ENCODE measurements around the gene RIPOR3. TPM values are rescaled to one million over a fixed set of nuclear protein-coding genes. Genes with fewer than 3 reads are reported as not detected.
A peak's percentile ranks its signal among the peaks of the same experiment; 100 is the strongest.

RIPOR3 gene
- total RNA-seq, 2 experiments from 2014 or later: 0.53 TPM; not detected in 1

DNA sequence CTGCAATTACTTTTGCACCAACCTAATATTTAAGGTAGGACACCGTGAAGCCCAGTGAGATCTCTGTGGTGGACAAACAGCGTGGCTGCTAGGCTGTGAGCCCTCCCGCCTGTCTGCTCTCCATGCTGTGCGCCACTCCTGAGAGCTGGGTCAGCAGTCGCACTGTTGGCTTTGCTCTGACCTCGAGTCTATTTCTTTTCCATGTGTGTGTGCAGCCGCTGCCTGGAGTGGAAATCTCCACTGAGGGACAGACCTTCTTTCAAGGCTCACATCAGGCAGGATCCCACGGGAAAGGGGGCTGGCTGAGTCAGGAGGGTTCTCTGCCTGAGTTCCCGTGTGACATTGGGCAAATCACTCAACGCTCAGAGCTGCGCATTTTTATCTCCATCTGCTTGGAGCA lies 27.1 kb downstream of the RIPOR3 start:
- CTCF ChIA-PET (ENCODE audit: unreplicated experiment): no interaction called here

DNA sequence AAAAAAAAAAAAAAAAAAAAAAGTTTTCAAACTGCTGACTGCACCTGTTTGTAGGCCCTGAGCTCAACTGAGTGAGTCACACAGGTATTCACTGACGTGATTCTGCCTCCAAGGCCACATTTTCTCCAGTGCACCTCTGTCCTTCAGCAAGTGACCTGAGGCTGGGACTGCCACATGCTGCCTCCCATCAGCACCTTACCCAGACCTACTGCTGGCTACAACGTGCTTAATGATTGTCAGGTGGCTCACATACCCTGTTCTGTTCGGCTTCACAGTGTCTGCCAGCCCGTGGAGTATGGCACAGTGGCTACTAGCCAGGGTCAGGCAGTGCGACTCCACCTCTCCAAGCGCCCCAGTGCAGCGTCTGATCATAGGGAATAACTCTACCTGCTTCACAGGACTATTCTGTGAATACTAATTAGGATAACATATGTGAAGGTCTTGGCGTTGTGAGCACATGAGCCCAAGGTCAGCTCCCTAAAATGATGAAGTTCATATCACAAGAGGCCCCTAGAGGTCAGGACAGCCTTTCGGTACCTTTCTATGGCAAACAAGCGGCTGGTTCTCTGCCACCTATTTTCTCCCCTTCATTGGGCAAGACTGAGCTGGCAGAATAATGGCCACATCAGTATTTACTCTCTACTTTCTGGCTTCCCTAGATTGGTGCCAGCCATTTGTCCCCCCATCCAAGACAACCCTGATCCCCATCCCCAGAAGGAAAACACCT lies 28.1 kb downstream of the RIPOR3 start:
- Histone ChIP-seq H3K27ac (ENCODE audit: low read depth, low read length, poor library complexity, severe bottlenecking) (no peak overlapping the region), H3K9me2 (ENCODE audit: insufficient read depth, low read length) (no peaks in the 10 kb centered on the region), H2AFZ (ENCODE audit: low read length) (no peak overlapping the region), H3K9me3 (ENCODE audit: low read length) (no peaks in the 10 kb centered on the region), H3K4me3 (ENCODE audit: low read depth, low read length, poor library complexity, severe bottlenecking) (no peak overlapping the region), H3K79me2 (ENCODE audit: insufficient read depth, low read depth, low read length) (no peaks in the 10 kb centered on the region), H3K4me2 (ENCODE audit: low read length) (no peak overlapping the region), H4K20me1 (ENCODE audit: insufficient read depth, low read length) (no peaks in the 10 kb centered on the region), H3K4me1 (ENCODE audit: insufficient read depth, low read length, poor library complexity, severe bottlenecking) (peaks cover 16% of the 10 kb centered on the region), H3K36me3 (ENCODE audit: insufficient read depth, low read length) (no peaks in the 10 kb centered on the region)
- ChIA-PET POLR2A (interaction anchor here (0.6 kb wide), 2 partner anchors 88 to 211 kb away, joined by 3 to 4 read pairs; no protein-coding TSS in a partner anchor), CTCF (ENCODE audit: unreplicated experiment) (interaction anchor here (0.6 kb wide), 1 partner anchor 756 kb away, joined by 4 read pairs; no protein-coding TSS in a partner anchor)
- peak; percentile 52 for DNase-seq (ENCODE audit: low spot score)
- no TSS peak for BruUV-seq (replicated peaks)
- TF ChIP-seq, protein P1, sequence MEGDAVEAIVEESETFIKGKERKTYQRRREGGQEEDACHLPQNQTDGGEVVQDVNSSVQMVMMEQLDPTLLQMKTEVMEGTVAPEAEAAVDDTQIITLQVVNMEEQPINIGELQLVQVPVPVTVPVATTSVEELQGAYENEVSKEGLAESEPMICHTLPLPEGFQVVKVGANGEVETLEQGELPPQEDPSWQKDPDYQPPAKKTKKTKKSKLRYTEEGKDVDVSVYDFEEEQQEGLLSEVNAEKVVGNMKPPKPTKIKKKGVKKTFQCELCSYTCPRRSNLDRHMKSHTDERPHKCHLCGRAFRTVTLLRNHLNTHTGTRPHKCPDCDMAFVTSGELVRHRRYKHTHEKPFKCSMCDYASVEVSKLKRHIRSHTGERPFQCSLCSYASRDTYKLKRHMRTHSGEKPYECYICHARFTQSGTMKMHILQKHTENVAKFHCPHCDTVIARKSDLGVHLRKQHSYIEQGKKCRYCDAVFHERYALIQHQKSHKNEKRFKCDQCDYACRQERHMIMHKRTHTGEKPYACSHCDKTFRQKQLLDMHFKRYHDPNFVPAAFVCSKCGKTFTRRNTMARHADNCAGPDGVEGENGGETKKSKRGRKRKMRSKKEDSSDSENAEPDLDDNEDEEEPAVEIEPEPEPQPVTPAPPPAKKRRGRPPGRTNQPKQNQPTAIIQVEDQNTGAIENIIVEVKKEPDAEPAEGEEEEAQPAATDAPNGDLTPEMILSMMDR (conservative IDR thresholded peaks at IDR 0.05; ENCODE audit: low read length): peak; percentile 67
- no peak for TF ChIP-seq EZH2phosphoT487 (IDR thresholded peaks at IDR 0.05; ENCODE audit: borderline replicate concordance, low read depth, low read length)
- intact Hi-C loops (cut with micrococcal nuclease; ENCODE audit: unreplicated experiment): loop anchor here (2.0 to 10.0 kb wide), 2 partner anchors 88 to 122 kb away; no protein-coding TSS in a partner anchor

More for the DNA sequence above, 27.1 kb downstream of the RIPOR3 start:
- Histone ChIP-seq H3K4me3 (ENCODE audit: low read depth, low read length, poor library complexity, severe bottlenecking) (no peak overlapping the region), H4K20me1 (ENCODE audit: insufficient read depth, low read length) (no peaks in the 10 kb centered on the region), H3K4me1 (ENCODE audit: insufficient read depth, low read length, poor library complexity, severe bottlenecking) (peaks cover 16% of the 10 kb centered on the region), H3K9me3 (ENCODE audit: low read length) (no peaks in the 10 kb centered on the region), H3K79me2 (ENCODE audit: insufficient read depth, low read depth, low read length) (no peaks in the 10 kb centered on the region), H3K36me3 (ENCODE audit: insufficient read depth, low read length) (no peaks in the 10 kb centered on the region), H3K9me2 (ENCODE audit: insufficient read depth, low read length) (no peaks in the 10 kb centered on the region), H2AFZ (ENCODE audit: low read length) (no peak overlapping the region), H3K4me2 (ENCODE audit: low read length) (no peak overlapping the region), H3K27ac (ENCODE audit: low read depth, low read length, poor library complexity, severe bottlenecking) (no peak overlapping the region)
- intact Hi-C loops (cut with micrococcal nuclease; ENCODE audit: unreplicated experiment): loop anchor here (10.0 kb wide), 1 partner anchor 121 kb away; no protein-coding TSS in a partner anchor
- DNase-seq (ENCODE audit: low spot score): no peak
- BruUV-seq (replicated peaks): no TSS peak
- POLR2A ChIA-PET: no interaction called here
- TF ChIP-seq, protein P1 (conservative IDR thresholded peaks at IDR 0.05; ENCODE audit: low read length): no peak
- TF ChIP-seq EZH2phosphoT487 (IDR thresholded peaks at IDR 0.05; ENCODE audit: borderline replicate concordance, low read depth, low read length): no peak

Measured in OCI-LY7 (cell line).